HepG2 (cell line): ENCODE data around the gene TTLL11. TPM values are rescaled to one million over a fixed set of nuclear protein-coding genes. Genes with fewer than 3 reads are reported as not detected.

Source experiments
- BRD4 ChIP-seq: sonication (generic); formaldehyde crosslinking; IDR thresholded peaks from 2 replicates; pipeline ENCODE4 v1.4.0; 2020; ENCODE audit warnings: missing genetic modification reagents
- FOXK1 ChIP-seq: sonication (generic); formaldehyde crosslinking; IDR thresholded peaks from 2 replicates; pipeline ENCODE4 v1.4.0; 2020; ENCODE audit warnings: low read depth, missing genetic modification reagents, borderline replicate concordance
- ISL2 ChIP-seq: sonication (generic); formaldehyde crosslinking; IDR thresholded peaks from 2 replicates; pipeline ENCODE4 v1.5.0; 2020; ENCODE audit warnings: missing genetic modification reagents
- SOX6 ChIP-seq, 2 experiments: fragments of 450-650 bp in 1 of 2; sonication (generic) in 1 of 2; formaldehyde crosslinking in 1 of 2; IDR thresholded peaks; 2 replicates each; pipeline versions ENCODE4 v1.4.0 to v1.6.1; 2017 to 2020; ENCODE audit warnings: antibody characterized with exemption in 1 of 2, mild to moderate bottlenecking in 1 of 2, missing genetic modification reagents in 1 of 2
- U2AF2 ChIP-seq: fragments of 200-400 bp; formaldehyde crosslinking; IDR thresholded peaks from 2 replicates; pipeline ENCODE4 v1.6.1; 2017; ENCODE audit warnings: low read depth, mild to moderate bottlenecking, low read length
- ZNF577 ChIP-seq: sonication (generic); formaldehyde crosslinking; IDR thresholded peaks from 2 replicates; pipeline ENCODE4 v1.4.0; 2020; ENCODE audit warnings: mild to moderate bottlenecking, low read depth, missing genetic modification reagents, borderline replicate concordance
- ZNF780A ChIP-seq: sonication (generic); formaldehyde crosslinking; IDR thresholded peaks from 2 replicates; pipeline ENCODE4 v1.8.0; 2022; ENCODE audit warnings: mild to moderate bottlenecking, missing genetic modification reagents, moderate library complexity
- ZNF790 ChIP-seq: sonication (generic); formaldehyde crosslinking; IDR thresholded peaks from 2 replicates; pipeline ENCODE4 v1.8.0; 2022; ENCODE audit warnings: missing genetic modification reagents, mild to moderate bottlenecking, borderline replicate concordance
- ZNF839 ChIP-seq: sonication (generic); formaldehyde crosslinking; IDR thresholded peaks from 2 replicates; pipeline ENCODE4 v1.4.0; 2020; ENCODE audit warnings: missing genetic modification reagents, mild to moderate bottlenecking, borderline replicate concordance
- ZNF850 ChIP-seq: sonication (generic); formaldehyde crosslinking; conservative IDR thresholded peaks from 2 replicates; pipeline ENCODE4 v1.9.0; 2021; ENCODE audit warnings: mild to moderate bottlenecking, missing genetic modification reagents
- polyA plus RNA-seq, 8 experiments: library from polyadenylated mRNA; depleted of rRNA in 3 of 8; stranded (reverse) in 7 of 8; unstranded in 1 of 8; fragments of >200 nt; fragmentation: Illumina TruSeq in 4 of 8; extraction: Trizol in 4 of 8; gene quantifications; 2 replicates each; pipeline versions ENCODE4 v1.2.1 to v1.2.3, GENCODE V29; 2011 to 2016; ENCODE audit warnings: low read depth in 4 of 8, missing spikeins in 1 of 8, mixed read lengths in 1 of 8; ENCODE audit not compliant: insufficient read depth in 1 of 8
- total RNA-seq, 5 experiments: library from RNA; depleted of rRNA; stranded (reverse); fragments of >200 nt; fragmentation: Illumina TruSeq; extraction: Trizol; gene quantifications; 2 replicates each; pipeline ENCODE4 v1.2.3, GENCODE V29; 2016; ENCODE audit warnings: low read depth in 1 of 5
- TF ChIP-seq, protein P1 (sequence below): sonication (generic); formaldehyde crosslinking; IDR thresholded peaks from 2 replicates; pipeline ENCODE4 v1.8.0; 2022; ENCODE audit warnings: missing genetic modification reagents, mild to moderate bottlenecking, moderate library complexity, borderline replicate concordance
- TF ChIP-seq, protein P2 (sequence below): sonication (generic); formaldehyde crosslinking; IDR thresholded peaks from 2 replicates; pipeline ENCODE4 v1.5.0; 2020; ENCODE audit warnings: missing genetic modification reagents
- TF ChIP-seq, protein P3 (sequence below), 2 experiments: fragments of 450-650 bp in 1 of 2; sonication (generic) in 1 of 2; formaldehyde crosslinking; IDR thresholded peaks; 2 replicates each; pipeline versions ENCODE4 v1.5.0 to v1.8.0; 2020 to 2022; ENCODE audit warnings: mild to moderate bottlenecking in 1 of 2, missing genetic modification reagents in 1 of 2
- TF ChIP-seq, protein P4 (sequence below): sonication (generic); formaldehyde crosslinking; IDR thresholded peaks from 2 replicates; pipeline ENCODE4 v1.4.0; 2020; ENCODE audit warnings: mild to moderate bottlenecking, missing genetic modification reagents

TTLL11 gene
- total and polyA plus RNA-seq, 2 of the 13 experiments (the other 11 are each of a cell fraction or from before 2014, with no cell fraction given) = 4.5 to 5.2 TPM

DNA sequence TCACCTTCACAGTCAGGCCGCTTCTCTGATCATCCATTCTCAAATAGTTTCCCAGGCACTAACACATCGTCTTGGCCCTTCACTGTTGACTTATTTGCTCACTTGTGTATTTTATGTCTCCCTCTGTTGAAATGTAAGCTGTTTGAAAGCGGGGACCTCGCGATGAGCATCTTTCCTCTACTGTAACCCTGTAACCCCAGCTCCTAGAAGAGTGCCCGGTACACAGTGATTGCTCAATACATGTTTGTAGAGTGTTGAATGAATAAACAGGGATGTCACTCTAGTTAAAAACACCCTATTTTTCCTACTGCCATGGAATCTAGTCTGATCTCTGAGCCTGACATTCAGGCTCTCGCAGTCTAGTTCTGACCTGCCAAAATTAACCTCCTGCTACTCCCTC lies 150.8 kb downstream of the TTLL11 start (continued):
- TF ChIP-seq, protein P1, sequence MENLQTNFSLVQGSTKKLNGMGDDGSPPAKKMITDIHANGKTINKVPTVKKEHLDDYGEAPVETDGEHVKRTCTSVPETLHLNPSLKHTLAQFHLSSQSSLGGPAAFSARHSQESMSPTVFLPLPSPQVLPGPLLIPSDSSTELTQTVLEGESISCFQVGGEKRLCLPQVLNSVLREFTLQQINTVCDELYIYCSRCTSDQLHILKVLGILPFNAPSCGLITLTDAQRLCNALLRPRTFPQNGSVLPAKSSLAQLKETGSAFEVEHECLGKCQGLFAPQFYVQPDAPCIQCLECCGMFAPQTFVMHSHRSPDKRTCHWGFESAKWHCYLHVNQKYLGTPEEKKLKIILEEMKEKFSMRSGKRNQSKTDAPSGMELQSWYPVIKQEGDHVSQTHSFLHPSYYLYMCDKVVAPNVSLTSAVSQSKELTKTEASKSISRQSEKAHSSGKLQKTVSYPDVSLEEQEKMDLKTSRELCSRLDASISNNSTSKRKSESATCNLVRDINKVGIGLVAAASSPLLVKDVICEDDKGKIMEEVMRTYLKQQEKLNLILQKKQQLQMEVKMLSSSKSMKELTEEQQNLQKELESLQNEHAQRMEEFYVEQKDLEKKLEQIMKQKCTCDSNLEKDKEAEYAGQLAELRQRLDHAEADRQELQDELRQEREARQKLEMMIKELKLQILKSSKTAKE (CRISPR knock-in tag) = no peak
- TF ChIP-seq ZNF850 (CRISPR knock-in tag) (no peak), BRD4 (no peak), ISL2 (CRISPR knock-in tag) (0 out of 2 replicates have a peak, but pooled peaks have one; percentile 44), ZNF790 (no peak), ZNF839 (CRISPR knock-in tag) (no peak), FOXK1 (CRISPR knock-in tag) (peak; percentile 48; the same call in 1 of the 2 replicates), ZNF577 (CRISPR knock-in tag) (no peak), U2AF2 (no peak), ZNF780A (no peak), SOX6 (IDR thresholded peaks at IDR 0.05) (no peak), SOX6 (CRISPR knock-in tag; IDR thresholded peaks at IDR 0.05) (peak; percentile 74)
- TF ChIP-seq, protein P2, sequence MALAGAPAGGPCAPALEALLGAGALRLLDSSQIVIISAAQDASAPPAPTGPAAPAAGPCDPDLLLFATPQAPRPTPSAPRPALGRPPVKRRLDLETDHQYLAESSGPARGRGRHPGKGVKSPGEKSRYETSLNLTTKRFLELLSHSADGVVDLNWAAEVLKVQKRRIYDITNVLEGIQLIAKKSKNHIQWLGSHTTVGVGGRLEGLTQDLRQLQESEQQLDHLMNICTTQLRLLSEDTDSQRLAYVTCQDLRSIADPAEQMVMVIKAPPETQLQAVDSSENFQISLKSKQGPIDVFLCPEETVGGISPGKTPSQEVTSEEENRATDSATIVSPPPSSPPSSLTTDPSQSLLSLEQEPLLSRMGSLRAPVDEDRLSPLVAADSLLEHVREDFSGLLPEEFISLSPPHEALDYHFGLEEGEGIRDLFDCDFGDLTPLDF = no peak
- TF ChIP-seq, protein P3, sequence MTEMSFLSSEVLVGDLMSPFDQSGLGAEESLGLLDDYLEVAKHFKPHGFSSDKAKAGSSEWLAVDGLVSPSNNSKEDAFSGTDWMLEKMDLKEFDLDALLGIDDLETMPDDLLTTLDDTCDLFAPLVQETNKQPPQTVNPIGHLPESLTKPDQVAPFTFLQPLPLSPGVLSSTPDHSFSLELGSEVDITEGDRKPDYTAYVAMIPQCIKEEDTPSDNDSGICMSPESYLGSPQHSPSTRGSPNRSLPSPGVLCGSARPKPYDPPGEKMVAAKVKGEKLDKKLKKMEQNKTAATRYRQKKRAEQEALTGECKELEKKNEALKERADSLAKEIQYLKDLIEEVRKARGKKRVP (CRISPR knock-in tag; IDR thresholded peaks at IDR 0.05) = 0 out of 4 replicates have a peak, but pooled peaks of 1 of the 2 experiments have one; percentile 13
- TF ChIP-seq, protein P4, sequence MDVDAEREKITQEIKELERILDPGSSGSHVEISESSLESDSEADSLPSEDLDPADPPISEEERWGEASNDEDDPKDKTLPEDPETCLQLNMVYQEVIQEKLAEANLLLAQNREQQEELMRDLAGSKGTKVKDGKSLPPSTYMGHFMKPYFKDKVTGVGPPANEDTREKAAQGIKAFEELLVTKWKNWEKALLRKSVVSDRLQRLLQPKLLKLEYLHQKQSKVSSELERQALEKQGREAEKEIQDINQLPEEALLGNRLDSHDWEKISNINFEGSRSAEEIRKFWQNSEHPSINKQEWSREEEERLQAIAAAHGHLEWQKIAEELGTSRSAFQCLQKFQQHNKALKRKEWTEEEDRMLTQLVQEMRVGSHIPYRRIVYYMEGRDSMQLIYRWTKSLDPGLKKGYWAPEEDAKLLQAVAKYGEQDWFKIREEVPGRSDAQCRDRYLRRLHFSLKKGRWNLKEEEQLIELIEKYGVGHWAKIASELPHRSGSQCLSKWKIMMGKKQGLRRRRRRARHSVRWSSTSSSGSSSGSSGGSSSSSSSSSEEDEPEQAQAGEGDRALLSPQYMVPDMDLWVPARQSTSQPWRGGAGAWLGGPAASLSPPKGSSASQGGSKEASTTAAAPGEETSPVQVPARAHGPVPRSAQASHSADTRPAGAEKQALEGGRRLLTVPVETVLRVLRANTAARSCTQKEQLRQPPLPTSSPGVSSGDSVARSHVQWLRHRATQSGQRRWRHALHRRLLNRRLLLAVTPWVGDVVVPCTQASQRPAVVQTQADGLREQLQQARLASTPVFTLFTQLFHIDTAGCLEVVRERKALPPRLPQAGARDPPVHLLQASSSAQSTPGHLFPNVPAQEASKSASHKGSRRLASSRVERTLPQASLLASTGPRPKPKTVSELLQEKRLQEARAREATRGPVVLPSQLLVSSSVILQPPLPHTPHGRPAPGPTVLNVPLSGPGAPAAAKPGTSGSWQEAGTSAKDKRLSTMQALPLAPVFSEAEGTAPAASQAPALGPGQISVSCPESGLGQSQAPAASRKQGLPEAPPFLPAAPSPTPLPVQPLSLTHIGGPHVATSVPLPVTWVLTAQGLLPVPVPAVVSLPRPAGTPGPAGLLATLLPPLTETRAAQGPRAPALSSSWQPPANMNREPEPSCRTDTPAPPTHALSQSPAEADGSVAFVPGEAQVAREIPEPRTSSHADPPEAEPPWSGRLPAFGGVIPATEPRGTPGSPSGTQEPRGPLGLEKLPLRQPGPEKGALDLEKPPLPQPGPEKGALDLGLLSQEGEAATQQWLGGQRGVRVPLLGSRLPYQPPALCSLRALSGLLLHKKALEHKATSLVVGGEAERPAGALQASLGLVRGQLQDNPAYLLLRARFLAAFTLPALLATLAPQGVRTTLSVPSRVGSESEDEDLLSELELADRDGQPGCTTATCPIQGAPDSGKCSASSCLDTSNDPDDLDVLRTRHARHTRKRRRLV (CRISPR knock-in tag) = no peak
